Measurements from ENCODE around the gene OTUB1. TPM values are rescaled to one million over a fixed set of nuclear protein-coding genes. Genes with fewer than 3 reads are reported as not detected.

The OTUB1 gene, protein sequence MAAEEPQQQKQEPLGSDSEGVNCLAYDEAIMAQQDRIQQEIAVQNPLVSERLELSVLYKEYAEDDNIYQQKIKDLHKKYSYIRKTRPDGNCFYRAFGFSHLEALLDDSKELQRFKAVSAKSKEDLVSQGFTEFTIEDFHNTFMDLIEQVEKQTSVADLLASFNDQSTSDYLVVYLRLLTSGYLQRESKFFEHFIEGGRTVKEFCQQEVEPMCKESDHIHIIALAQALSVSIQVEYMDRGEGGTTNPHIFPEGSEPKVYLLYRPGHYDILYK
- total RNA-seq = 10 to 100 TPM; 23.2 to 35.3 (median 24.7) TPM
- long read RNA-seq, transcript OTUB1-209 (7 exons, 1,729 nt) = major isoform, 10 of 10 reads
- long read RNA-seq, partial matches to known transcripts = 0 of 10 reads
- long read RNA-seq, other reads (novel, unspliced or antisense) = 0 of 10 reads

DNA sequence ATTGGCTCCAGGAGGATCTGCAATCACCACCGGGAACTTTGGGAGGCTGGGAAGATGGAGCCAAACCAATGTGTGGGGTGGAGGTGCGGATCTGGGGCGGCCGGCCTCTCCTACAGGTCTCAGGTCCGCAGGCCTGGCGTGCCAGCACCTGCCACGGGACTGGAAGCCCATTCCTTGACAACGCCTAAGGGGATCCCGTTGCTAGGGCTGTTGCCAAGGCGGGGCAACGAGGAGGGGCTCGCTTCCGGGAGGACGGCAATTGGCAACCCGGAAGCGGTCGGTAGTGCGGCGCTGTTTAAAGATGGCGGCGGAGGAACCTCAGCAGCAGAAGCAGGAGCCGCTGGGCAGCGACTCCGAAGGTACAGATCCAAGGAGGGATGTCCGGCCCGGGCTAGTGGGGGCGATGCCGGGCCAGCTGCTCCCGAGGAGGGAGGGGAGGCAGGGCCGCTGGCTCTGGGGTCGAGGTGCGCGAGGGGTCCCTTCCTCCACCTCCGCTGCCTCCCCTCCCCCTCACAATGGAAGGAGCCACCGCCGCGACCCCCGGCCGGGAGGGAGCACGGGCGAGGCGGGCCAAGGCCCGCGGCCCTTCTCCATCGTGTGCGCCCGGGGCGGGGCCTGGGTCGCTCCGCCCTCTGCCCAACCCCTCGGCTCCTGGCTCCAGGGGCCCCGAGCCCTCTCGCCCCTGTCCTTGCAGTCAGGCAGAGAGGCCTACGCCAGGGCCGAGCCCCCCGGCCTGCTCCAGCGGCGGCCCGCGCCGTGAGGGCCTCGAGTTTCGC is at the start of gene OTUB1:
Gene OTUB1 (plus strand): TSS at position 283 of the 776 bp plus-strand sequence. CDS start 19 bp downstream, at position 302.
- Histone ChIP-seq H3K27me3 (no peaks in the 10 kb centered on the region), H3K4me3 (peak within 1 kb of the TSS; percentile 73 to 100 (median 83)), H3K36me3 (peaks cover 0 to 3% (median 0%) of the 10 kb centered on the region in 4 donors), H3K27ac (peak within 1 kb of the TSS; percentile 24 to 40 (median 35)), H3K9me3 (no peaks in the 10 kb centered on the region), H3K4me1 (peaks cover 0 to 12% (median 5%) of the 10 kb centered on the region in 4 donors)
- peak; percentile 89 to 92 (median 90) for DNase-seq
- peak; percentile 91 to 96 (median 96) for ATAC-seq
- 1% methylated on average over 14 of the region's 63 CpGs for WGBS (ENCODE audit: insufficient coverage, low coverage, low lambda C conversion rate, missing lambda C conversion rate)
- intact Hi-C loops (cut with DNase I) = no loop called here
- TF ChIP-seq, protein P1, sequence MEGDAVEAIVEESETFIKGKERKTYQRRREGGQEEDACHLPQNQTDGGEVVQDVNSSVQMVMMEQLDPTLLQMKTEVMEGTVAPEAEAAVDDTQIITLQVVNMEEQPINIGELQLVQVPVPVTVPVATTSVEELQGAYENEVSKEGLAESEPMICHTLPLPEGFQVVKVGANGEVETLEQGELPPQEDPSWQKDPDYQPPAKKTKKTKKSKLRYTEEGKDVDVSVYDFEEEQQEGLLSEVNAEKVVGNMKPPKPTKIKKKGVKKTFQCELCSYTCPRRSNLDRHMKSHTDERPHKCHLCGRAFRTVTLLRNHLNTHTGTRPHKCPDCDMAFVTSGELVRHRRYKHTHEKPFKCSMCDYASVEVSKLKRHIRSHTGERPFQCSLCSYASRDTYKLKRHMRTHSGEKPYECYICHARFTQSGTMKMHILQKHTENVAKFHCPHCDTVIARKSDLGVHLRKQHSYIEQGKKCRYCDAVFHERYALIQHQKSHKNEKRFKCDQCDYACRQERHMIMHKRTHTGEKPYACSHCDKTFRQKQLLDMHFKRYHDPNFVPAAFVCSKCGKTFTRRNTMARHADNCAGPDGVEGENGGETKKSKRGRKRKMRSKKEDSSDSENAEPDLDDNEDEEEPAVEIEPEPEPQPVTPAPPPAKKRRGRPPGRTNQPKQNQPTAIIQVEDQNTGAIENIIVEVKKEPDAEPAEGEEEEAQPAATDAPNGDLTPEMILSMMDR (IDR thresholded peaks at IDR 0.05) = no peak
- TF ChIP-seq POLR2A (IDR thresholded peaks at IDR 0.05) = peak; percentile 57

DNA sequence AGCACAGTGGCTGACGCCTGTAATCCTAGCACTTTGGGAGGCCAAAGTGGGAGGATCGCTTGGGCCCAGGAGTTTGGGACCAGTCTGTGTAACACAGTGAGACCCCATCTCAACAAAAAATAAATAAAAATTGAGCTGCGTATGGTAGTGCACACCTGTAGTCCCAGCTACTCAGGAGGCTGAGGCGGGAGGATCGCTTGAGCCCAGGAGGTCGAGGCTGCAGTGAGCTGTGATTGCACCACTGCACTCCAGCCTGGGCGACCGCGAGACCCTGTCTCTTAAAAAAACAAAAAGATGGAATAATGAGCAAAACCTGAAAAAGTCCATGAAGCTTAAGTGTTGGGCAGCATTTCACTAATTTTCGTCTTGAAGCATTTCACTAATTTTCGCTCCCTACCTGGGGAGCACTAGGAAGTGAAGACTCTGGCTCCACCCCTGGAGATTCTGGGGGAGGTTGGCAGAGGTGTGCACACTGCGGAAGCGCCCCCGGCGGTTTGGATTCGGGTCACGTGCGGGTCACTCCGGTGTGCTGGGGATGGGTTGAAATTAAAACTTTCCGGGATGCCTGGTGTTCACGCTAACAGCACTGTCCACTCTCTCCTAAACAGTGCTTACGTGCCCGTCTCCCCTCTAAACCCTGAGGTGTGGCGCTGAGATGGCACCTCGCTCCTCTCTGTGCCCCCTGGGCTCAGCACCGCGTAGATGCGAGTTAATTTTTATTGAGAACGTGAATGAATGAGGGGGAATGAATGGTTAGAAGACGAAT is 48.3 kb upstream of the OTUB1 start:
- Histone ChIP-seq H3K36me3 (no peaks in the 10 kb centered on the region), H3K4me3 (peak overlapping the region; percentile 64 to 70 (median 68)), H3K9me3 (no peaks in the 10 kb centered on the region), H3K4me1 (no peaks in the 10 kb centered on the region), H3K27ac (no peak overlapping the region), H3K27me3 (no peaks in the 10 kb centered on the region)
- intact Hi-C loops (cut with DNase I) = no loop called here
- DNase-seq (no peak), ATAC-seq (peak in 1 of 4 donors; percentile 7)
- 30% methylated on average over 26 of the region's 30 CpGs for WGBS (ENCODE audit: insufficient coverage, low coverage, low lambda C conversion rate, missing lambda C conversion rate)
- no peak for TF ChIP-seq POLR2A (IDR thresholded peaks at IDR 0.05)
- TF ChIP-seq, protein P1 (IDR thresholded peaks at IDR 0.05) = no peak

DNA sequence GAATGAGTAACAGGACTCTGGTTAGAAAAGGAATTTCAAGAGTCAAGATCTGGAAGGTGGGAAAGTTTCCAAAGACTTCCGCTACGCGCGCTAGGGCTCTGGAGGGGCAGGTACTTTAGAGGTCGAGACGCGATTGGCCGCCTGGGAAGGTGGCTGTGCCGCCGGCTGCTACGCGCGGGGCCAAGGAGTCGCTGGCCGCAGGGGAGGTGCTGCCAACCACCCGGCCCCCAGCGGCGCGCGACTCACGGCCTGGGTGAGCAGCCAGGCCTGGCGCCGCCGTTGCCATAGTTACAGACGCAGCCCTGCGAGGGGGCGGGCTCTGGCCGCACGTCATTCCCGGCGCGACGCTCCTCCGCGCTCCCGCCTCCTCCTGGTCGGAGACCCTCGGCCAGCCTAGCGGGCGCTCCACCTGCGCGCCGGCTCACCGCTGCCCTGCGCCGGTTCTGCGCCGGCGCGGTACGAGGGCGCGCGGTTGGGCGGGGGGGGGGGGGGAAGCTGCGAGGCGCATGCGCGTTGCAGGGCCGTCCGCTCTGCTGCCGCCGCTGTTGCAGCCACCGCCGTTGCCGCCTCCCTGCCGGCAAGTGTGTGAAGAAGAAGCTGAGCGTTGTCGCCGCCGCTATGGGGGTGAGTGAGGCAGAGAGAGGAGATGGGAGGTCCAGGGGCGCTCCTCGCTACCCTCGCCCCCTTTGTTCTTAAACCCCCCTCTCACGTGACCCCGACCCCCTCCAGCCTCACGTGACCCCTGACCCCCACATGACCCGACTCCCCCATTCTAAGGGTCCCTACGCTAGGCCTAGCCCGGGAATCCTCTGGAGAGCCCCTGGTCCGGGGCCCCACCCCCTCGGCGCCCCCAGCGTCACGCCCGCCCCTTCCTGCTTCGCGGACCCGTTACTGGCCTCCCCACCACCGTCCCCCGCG is 47.5 kb upstream of the OTUB1 start, which contains the start of gene NAA40:
Gene NAA40 (plus strand): TSS at position 524 of the 918 bp plus-strand sequence. CDS start 95 bp downstream, at position 619.
- Histone ChIP-seq H3K9me3 (no peaks in the 10 kb centered on the region), H3K27ac (peak within 1 kb of the TSS in 2 of 3 donors; percentile 16 to 22), H3K4me1 (no peaks in the 10 kb centered on the region), H3K36me3 (no peaks in the 10 kb centered on the region), H3K4me3 (peak within 1 kb of the TSS; percentile 64 to 70 (median 68)), H3K27me3 (no peaks in the 10 kb centered on the region)
- ATAC-seq (peak; percentile 95 to 97 (median 96)), DNase-seq (peak; percentile 95 to 96 (median 96))
- TF ChIP-seq, protein P1 (IDR thresholded peaks at IDR 0.05) = peak in 1 of 4 donors; percentile 9
- TF ChIP-seq POLR2A (IDR thresholded peaks at IDR 0.05) = no peak
- intact Hi-C loops (cut with DNase I) = no loop called here
- WGBS (ENCODE audit: insufficient coverage, low coverage, low lambda C conversion rate, missing lambda C conversion rate) = 0% methylated on average over 12 of the region's 92 CpGs

Data from right lobe of liver (tissue), 6 donors.